BE2C (cell line): Measurements from ENCODE around the gene PLXNA1.

Experiments used
- DNase-seq: peaks from one replicate; pipeline ENCODE4 v3.0.0-alpha.2; 2020
- H3K27me3 ChIP-seq: fragments of 250-450 bp; sonication (Bioruptor Pico); 2 replicates; pipeline ENCODE4 v1.5.1; 2020; ENCODE audit warnings: mild to moderate bottlenecking
- H3K36me3 ChIP-seq: fragments of 250-450 bp; sonication (Bioruptor Pico); 2 replicates; pipeline ENCODE4 v1.5.1; 2020; ENCODE audit warnings: mild to moderate bottlenecking
- H3K4me1 ChIP-seq: fragments of 250-450 bp; sonication (Bioruptor Pico); 2 replicates; pipeline ENCODE4 v1.5.1; 2020
- H3K4me3 ChIP-seq: 2 replicates; pipeline ENCODE4 v1.5.1; 2011; ENCODE audit warnings: low read depth, low read length
- H3K9me3 ChIP-seq: fragments of 250-450 bp; sonication (Bioruptor Pico); 2 replicates; pipeline ENCODE4 v1.5.1; 2020
- TF ChIP-seq, protein P1 (sequence below): IDR thresholded peaks from 2 replicates; pipeline ENCODE4 v1.5.1; 2012; ENCODE audit warnings: mild to moderate bottlenecking, low read depth, low read length

The PLXNA1 gene

DNA sequence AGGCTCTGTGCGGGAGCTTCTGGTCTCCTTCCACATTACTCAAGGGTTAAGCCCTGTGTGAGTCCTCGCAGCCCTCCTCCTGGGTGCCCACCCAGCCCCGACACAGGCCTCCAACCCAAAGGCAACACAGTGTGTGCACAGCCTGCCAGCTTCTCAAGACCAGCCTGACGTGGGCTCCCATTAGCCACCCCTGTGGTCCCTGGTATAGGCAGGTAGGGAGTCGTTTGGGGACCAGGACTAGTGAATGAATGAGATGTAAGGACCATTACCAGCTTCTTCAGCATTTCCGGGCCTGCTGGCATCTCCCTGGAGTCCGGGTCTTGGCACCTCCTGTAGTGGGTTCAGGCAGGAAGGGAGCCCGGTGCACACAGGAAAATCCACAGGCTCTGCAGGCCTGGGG is 20.2 kb upstream of the PLXNA1 start:
- DNase-seq, result no peak
- no peaks in the 10 kb centered on the region for H3K27me3 ChIP-seq
- H3K36me3 ChIP-seq, result no peaks in the 10 kb centered on the region
- peaks cover 5% of the 10 kb centered on the region; the same call in 1 of the 2 replicates for H3K4me1 ChIP-seq
- H3K9me3 ChIP-seq, result no peaks in the 10 kb centered on the region
- TF ChIP-seq, protein P1, sequence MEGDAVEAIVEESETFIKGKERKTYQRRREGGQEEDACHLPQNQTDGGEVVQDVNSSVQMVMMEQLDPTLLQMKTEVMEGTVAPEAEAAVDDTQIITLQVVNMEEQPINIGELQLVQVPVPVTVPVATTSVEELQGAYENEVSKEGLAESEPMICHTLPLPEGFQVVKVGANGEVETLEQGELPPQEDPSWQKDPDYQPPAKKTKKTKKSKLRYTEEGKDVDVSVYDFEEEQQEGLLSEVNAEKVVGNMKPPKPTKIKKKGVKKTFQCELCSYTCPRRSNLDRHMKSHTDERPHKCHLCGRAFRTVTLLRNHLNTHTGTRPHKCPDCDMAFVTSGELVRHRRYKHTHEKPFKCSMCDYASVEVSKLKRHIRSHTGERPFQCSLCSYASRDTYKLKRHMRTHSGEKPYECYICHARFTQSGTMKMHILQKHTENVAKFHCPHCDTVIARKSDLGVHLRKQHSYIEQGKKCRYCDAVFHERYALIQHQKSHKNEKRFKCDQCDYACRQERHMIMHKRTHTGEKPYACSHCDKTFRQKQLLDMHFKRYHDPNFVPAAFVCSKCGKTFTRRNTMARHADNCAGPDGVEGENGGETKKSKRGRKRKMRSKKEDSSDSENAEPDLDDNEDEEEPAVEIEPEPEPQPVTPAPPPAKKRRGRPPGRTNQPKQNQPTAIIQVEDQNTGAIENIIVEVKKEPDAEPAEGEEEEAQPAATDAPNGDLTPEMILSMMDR, result no peak
- H3K4me3 ChIP-seq, result no peak overlapping the region

DNA sequence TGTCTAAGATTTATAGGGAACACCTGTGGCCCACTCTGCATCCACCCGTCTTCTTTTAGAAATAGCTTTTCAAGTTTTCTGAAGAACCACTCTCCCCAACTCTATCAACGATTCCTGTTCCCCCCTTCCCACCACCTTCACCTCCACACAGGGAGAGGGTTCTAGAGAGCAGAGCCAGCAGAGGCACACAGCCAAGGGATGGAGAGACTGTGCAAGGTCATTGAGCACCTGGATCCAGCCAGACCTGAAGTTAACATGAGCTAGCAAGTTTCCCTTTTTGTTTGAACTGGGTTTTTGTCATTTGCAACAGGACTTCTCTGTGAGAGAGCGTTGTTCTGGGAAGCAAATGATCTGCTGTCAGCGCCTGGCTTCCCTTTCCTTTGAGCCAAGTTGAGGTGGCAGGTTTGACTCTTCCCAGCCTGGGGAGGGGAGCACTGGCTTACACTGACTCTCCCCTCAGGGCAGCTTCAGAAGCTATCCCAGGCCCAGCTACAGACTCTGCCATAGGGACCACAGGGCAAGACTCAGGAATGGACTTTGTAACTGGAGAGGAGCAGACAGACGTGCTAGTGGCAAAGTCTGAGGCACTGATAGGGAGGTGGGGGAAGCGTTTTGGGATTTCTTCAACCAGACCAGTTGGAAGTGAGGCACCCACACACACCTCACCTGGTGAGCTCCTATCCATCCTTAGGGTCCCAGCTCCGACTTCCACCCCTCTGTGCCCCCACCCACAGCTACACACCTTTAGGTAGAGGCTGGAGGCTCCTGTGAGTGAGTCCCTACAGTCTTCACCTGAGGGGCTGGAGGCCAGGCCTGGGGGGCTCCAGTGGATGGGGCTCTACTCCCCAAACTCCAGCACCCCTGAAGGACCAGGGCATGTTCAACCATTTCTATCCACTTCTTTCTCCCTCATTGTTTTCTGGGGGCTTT is 19.4 kb upstream of the PLXNA1 start:
- H3K4me3 ChIP-seq, result no peak overlapping the region
- peaks cover 5% of the 10 kb centered on the region; the same call in 1 of the 2 replicates for H3K4me1 ChIP-seq
- TF ChIP-seq, protein P1, result no peak
- no peaks in the 10 kb centered on the region for H3K9me3 ChIP-seq
- no peaks in the 10 kb centered on the region for H3K36me3 ChIP-seq
- no peaks in the 10 kb centered on the region for H3K27me3 ChIP-seq
- DNase-seq, result no peak

DNA sequence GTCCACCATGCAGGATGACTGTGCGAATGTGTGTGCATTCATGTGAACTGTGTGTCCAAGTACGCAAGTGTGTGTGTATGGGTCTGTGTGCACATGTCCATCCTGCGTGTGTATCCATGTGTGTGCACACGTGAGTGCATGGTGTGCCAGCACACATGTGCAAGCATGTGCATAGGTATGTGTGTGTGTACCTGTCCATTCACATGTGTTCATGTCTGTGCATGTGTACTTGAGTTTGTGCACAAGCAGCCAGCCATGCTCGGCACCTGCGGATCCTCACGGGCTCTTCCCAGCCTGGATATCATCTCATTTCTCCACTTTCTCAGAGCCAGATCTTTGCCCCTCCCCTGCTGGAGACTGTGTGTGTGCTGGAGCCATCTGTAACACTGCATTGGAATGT is 18.7 kb upstream of the PLXNA1 start:
- no peak for DNase-seq
- Histone ChIP-seq H3K4me1 (peaks cover 5% of the 10 kb centered on the region; the same call in 1 of the 2 replicates), H3K4me3 (no peak overlapping the region), H3K9me3 (no peaks in the 10 kb centered on the region), H3K36me3 (no peaks in the 10 kb centered on the region), H3K27me3 (no peaks in the 10 kb centered on the region)
- TF ChIP-seq, protein P1, result no peak

DNA sequence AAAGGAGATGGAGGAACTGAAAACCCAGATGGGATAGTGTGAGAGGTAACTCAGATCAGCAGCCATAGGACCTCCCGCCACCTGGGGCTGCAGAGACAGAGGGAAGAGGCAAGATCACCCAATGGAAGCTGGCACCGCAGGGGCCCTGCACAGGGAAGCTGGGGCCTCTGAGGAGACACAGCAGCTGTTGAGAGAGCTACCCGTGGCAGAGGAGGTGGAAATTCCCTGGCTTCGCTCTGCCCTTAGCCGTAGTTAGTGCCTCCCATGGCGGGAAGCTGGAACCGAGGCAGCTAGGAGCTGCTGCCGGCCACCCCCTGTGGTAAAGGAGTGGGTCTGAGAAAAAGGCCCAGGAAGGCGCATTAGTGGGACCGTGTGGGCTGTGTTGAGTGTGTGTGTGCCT is 18.0 kb upstream of the PLXNA1 start:
- no peaks in the 10 kb centered on the region for H3K36me3 ChIP-seq
- H3K4me3 ChIP-seq, result no peak overlapping the region
- TF ChIP-seq, protein P1, result no peak
- H3K27me3 ChIP-seq, result no peaks in the 10 kb centered on the region
- peaks cover 5% of the 10 kb centered on the region; the same call in 1 of the 2 replicates for H3K4me1 ChIP-seq
- no peaks in the 10 kb centered on the region for H3K9me3 ChIP-seq
- DNase-seq, result no peak

DNA sequence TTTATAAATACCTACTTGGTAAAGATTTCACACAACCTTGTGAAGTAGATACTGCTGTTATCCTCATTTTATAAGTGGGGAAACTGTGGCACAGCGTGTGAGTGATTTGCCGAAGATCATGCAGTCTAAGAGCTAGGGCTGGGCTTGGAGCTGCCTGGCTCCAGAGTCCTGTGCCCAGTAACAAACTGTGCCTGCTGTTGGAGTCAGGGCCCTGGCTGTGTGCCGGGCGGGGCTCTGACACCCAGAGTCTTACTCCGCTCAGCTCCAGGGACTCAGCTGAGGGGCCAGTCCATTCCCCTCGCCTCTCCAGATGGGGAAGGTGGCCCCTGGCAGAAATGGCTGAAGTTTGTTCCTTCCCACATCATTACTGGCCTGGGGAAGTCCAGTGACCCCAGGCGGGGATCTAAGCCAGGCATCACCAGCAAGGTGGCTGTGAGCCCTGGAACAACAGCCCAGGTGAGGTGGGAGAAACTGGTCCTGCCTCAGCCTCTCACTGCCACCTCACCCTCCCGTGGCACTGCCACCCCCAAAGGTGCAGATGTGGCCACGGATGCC is 17.3 kb upstream of the PLXNA1 start:
- DNase-seq, result no peak
- no peaks in the 10 kb centered on the region; the same call in 1 of the 2 replicates for H3K4me1 ChIP-seq
- no peak overlapping the region for H3K4me3 ChIP-seq
- TF ChIP-seq, protein P1, result no peak
- H3K9me3 ChIP-seq, result no peaks in the 10 kb centered on the region
- H3K36me3 ChIP-seq, result no peaks in the 10 kb centered on the region
- H3K27me3 ChIP-seq, result no peaks in the 10 kb centered on the region

DNA sequence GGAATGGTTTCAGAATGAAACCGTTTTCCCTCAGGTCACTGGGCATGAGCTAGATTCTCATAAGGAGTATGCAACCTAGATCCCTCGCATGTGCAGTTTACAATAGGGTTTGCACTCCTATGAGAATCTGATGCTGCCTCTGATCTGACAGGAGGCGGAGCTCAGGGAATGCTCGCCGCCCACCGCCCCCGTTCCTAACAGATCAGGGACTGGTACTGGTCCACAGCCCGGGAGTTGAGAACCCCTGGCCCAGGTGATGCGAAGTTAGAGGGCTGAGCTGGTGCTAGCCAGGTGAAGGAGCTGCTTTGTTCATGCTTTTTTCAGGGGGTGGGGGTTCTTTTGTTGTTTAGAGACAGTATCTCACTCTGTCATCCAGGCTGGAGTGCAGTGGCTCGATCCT is 15.5 kb upstream of the PLXNA1 start:
- Histone ChIP-seq H3K9me3 (no peaks in the 10 kb centered on the region), H3K27me3 (no peaks in the 10 kb centered on the region), H3K36me3 (no peaks in the 10 kb centered on the region), H3K4me3 (no peak overlapping the region), H3K4me1 (peaks cover 4% of the 10 kb centered on the region; the same call in 1 of the 2 replicates)
- TF ChIP-seq, protein P1, result no peak
- DNase-seq, result no peak
